ENCODE measurements around the gene CAPG. TPM values are rescaled to one million over a fixed set of nuclear protein-coding genes. Genes with fewer than 3 reads are reported as not detected.

The CAPG gene
- total RNA-seq, 1 experiment from 2014 or later: 117 TPM

- Mint-ChIP-seq H3K36me3 (peaks cover 53% of the 10 kb centered on the region), H3K9me3 (peaks cover 21% of the 10 kb centered on the region), H3K4me3 (no peak overlapping the region), H3K27me3 (ENCODE audit: low read depth) (no peaks in the 10 kb centered on the region; the same call in 1 of the 2 replicates), H3K4me1 (no peaks in the 10 kb centered on the region), H3K27ac (no peak overlapping the region; the same call in 1 of the 2 replicates)
- ATAC-seq: no peak
- CTCF ChIA-PET: no interaction called here
- no peak for DNase-seq (ENCODE audit: low spot score)
- POLR2A ChIA-PET: no interaction called here
- TF ChIP-seq TEAD4 (CRISPR knock-in tag; IDR thresholded peaks at IDR 0.05) (no peak), ZNF532 (CRISPR knock-in tag; IDR thresholded peaks at IDR 0.05; ENCODE audit: borderline replicate concordance) (no peak), ATF6 (CRISPR knock-in tag; IDR thresholded peaks at IDR 0.05) (no peak), ZNF423 (CRISPR knock-in tag; IDR thresholded peaks at IDR 0.05) (no peak)
Observed at GRCh38 chr2:85378257-85378656, 31.9 kb downstream of the CAPG start.

- Mint-ChIP-seq H3K9me3 (peaks cover 21% of the 10 kb centered on the region), H3K4me3 (no peak overlapping the region), H3K36me3 (peaks cover 50% of the 10 kb centered on the region), H3K27ac (no peak overlapping the region), H3K4me1 (no peaks in the 10 kb centered on the region), H3K27me3 (ENCODE audit: low read depth) (no peaks in the 10 kb centered on the region)
- ChIA-PET POLR2A (no interaction called here), CTCF (interaction anchor here (1.3 to 2.0 kb wide), 2 partner anchors 14 to 175 kb away, joined by 4 read pairs; no protein-coding TSS in a partner anchor)
- DNase-seq (ENCODE audit: low spot score) (no peak), ATAC-seq (no peak)
- no peak for TF ChIP-seq FOXP4 (CRISPR knock-in tag; IDR thresholded peaks at IDR 0.05)
- no peak for TF ChIP-seq GRHL2 (CRISPR knock-in tag; IDR thresholded peaks at IDR 0.05; ENCODE audit: insufficient replicate concordance, severe bottlenecking)
- TF ChIP-seq ZNF317 (CRISPR knock-in tag; IDR thresholded peaks at IDR 0.05; ENCODE audit: borderline replicate concordance, low read depth): no peak
- TF ChIP-seq OVOL2 (CRISPR knock-in tag; IDR thresholded peaks at IDR 0.05; ENCODE audit: borderline replicate concordance): no peak
- TF ChIP-seq ZNF281 (CRISPR knock-in tag; IDR thresholded peaks at IDR 0.05): no peak
Observed at GRCh38 chr2:85377083-85377482, 33.1 kb downstream of the CAPG start.

Measured in WTC11 (cell line).